ENCODE data around the gene RFWD3.
A peak's percentile ranks its signal among the peaks of the same experiment; 100 is the strongest.

RFWD3 gene

DNA sequence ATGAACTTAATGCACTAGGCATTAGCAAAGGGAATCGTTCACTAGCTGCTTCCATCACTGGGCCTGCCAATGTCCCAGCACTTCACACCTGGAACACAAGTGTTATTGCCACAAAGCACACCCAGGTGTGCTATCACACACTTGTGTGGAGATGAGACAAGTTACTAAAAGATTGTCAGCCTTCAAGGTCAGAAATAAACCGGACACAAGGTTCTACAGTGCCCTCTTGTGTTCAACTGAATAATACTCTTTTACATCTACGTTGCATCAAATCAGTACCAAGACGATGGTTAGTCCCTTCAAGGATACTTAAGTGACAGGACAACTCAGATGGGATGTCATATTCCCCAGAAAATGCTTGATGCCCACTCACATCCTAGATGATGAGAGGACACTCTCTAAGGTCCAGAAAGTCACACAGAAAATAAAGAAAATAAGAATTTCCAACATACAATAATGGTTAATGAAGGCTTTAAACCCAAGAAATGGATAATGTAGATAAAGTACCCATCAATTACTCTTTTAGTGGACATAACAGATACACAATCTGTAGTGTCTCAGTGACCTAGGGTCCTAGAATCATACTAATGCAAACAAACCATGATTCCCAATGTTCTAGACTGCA is 43.4 kb downstream of the RFWD3 start:
- FAIRE-seq (no peak), DNase-seq (ENCODE audit: low spot score) (peak; percentile 39)

DNA sequence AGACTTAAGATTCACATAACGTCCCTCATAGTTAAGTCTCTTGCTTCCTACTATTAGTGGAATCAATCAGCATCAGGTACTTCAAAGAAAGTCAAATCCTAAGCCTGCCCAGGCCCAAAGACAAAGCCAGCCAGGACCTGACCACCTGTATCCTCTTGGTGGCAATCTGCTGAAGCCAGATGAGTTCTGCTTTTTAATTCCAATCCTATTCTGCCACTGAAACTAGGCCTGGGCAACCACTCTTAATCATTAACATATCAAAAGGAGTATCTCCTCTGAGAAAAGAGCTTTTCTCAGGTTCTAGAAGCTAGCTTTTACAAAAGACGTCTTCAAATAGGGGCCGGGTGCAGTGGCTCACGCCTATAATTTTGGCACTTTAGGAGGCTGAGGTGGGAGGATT is 44.7 kb downstream of the RFWD3 start:
- DNase-seq (ENCODE audit: low spot score) (no peak), FAIRE-seq (no peak)

DNA sequence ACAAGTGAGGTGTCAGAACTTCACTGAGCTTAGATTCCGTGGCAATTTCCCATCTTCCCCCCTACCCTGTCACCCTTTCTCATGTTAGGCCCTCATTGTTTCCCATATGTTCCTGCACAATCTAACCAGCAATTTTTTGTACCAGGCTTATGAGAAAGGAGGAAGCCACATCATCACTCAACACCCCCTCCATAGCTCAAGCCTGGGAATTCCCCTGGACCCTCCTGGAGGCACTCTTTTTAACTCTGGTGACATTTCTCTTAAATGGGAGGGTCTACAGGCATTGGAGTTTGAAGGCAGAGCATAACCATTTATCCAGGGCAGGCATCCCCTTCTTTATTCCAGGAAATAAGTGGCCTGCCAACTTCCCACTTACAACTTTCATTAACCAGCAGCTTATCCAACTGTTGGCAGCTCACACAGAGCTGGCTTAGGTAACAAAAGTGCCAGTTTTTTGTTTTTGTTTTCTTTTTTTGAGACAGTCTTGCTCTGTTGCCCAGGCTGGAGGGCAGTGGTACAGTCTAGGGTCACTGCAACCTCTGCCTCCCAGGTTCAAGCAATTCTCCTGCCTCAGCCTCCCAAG is 49.4 kb downstream of the RFWD3 start:
- DNase-seq (ENCODE audit: low spot score) (no peak), FAIRE-seq (no peak)

DNA sequence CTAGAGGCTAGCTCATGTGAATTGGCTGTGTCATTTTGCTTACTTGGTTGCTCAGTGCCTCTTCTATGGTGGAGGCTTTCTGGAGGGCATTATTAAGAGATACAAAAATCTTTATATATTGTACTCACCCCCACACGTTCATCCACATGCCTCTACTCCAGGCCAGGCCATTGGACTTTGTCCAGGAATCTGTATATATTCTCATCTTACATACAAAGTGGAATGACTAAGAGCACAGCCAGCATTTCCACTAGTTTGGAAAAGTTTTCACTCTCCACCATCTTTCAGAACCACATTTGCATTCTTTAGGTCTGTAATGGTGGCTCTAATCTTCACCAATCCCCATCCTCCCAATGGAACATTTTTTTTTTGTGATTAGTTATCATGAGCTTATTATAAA is 55.0 kb downstream of the RFWD3 start:
- no peak for FAIRE-seq
- DNase-seq (ENCODE audit: low spot score), result no peak

DNA sequence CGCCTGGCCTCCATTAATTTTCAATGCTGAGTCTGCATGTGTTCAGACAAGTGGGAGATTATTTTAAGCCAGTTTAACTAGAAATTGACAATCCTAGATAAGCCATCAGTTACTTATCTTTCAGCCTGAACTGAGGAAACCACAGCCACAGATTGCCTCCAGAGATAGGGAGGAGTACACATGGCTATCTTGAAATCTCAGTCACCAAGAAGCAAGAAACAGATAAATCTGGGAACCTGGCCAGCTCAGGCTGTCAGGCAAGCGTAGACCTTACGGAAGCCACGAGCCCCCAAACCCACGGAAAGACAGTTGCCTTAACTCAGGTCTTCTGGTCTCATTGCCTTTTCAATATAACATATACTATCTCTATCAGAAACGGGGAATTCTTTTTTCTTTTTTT is 57.7 kb downstream of the RFWD3 start:
- no peak for DNase-seq (ENCODE audit: low spot score)

DNA sequence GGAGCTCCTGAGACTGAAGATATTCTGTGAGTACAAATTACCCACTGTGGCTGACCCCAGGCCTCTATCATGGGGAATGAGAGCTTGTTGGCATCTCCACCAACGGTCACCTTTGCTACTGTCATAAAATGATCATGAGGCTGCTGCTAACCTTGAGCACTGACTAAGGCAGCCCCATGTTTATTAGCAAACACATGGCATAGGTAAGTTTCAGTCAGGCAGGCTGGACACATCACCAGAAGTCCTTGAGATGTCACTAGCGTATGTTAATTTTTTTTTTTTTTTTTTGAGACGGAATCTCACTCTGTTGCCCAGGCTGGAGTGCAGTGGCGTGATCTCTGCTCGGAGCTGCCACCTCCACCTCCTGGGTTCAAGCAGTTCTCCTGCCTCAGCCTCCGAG is 58.3 kb downstream of the RFWD3 start:
- FAIRE-seq (no peak), DNase-seq (ENCODE audit: low spot score) (no peak)

More for the DNA sequence above, 57.7 kb downstream of the RFWD3 start:
- no peak for FAIRE-seq

DNA sequence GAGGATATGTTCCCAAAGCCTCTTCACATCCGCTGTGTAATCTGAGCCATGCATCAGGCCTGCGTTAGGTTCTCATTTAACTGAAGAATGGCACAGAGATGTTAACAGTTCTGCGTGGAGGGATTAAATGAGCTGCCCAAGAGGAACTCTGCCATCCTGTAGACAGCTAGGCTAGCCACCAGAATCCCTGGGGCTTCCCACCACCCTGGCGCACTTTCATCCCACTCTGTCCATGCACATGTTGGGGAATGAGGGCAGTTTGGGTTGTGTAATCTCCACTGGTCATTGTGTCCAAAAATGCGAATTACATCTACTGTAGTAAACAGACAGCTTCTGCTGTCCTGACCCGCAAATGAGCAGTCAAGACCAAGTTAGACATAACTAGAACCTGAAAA is 58.7 kb downstream of the RFWD3 start:
- FAIRE-seq (no peak), DNase-seq (ENCODE audit: low spot score) (no peak)

DNA sequence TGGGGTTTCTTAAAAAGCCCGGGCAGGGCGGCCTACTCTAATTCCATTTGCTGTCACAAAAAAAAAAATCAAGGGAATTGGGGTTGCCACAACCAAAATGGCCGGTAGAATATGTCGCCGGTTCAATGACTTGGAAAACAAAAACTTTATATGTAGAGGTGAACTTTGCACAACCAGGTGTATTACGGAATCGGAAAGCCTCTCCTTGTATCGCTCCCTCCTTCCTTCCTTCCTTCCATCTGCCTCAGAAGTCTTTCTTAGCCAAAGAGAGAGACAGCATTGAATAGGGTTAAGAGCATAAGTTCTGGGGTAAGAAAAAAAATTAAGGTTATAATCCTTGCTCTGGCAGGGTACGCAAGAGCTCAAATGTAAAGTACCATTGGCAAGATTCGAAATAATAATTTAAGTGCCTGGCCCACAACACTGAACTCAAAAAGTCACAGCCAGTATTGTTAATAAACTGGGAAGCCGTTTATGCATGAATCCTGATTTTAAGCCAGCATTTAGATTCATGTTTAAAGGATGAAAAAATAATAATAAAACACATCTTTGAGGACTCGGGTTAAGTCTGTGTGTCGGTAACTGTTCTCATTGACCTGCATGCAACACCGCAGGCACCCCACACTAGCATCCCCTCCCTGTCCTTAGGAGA is 59.2 kb downstream of the RFWD3 start:
- DNase-seq (ENCODE audit: low spot score), result no peak

DNA sequence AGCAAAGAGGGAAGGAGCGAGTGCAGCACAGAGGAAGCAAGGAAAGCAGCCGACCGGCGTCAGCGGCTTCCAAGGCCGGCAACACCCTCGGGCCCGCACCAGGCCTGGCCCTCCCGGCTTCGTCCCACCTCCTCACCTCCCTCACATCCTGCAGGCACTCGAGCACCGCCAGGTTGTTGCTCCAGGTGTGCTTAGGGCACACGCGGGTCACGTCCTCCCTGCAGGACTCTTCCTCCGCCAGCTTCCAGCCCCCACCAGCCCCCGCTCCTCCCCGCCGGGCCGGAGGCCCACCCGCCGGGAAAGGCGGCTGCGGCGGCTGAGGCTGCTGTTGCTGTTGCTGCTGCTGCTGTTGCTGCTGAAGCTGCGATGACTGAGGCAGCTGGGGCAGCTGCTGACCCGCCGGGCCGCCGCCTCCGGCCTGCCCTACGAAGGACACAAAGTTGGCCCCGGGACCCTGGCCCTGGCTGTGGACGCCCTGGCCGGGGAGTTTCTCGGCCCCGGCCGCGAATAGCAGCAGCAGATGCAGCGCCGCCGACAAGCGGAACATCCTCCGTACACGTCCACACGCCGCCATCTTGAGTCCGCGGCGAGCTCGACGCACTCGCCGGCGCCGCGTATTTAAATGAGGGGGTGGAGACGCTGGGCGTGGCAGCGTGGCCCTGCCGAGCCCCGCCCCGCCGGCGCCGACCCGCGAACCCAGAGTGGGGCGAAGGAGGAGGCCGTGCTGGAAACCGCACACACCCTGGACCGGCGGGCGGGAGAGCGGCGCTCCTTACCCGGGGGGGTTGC is 60.0 kb downstream of the RFWD3 start, which contains the start of gene GLG1:
Gene GLG1 (minus strand): TSS at position 594 of the 789 bp plus-strand sequence. CDS start 20 bp downstream, at position 574.
- DNase-seq (ENCODE audit: low spot score) (peak; percentile 95), FAIRE-seq (peak; percentile 5)

More for the DNA sequence above, 59.2 kb downstream of the RFWD3 start:
- no peak for FAIRE-seq

DNA sequence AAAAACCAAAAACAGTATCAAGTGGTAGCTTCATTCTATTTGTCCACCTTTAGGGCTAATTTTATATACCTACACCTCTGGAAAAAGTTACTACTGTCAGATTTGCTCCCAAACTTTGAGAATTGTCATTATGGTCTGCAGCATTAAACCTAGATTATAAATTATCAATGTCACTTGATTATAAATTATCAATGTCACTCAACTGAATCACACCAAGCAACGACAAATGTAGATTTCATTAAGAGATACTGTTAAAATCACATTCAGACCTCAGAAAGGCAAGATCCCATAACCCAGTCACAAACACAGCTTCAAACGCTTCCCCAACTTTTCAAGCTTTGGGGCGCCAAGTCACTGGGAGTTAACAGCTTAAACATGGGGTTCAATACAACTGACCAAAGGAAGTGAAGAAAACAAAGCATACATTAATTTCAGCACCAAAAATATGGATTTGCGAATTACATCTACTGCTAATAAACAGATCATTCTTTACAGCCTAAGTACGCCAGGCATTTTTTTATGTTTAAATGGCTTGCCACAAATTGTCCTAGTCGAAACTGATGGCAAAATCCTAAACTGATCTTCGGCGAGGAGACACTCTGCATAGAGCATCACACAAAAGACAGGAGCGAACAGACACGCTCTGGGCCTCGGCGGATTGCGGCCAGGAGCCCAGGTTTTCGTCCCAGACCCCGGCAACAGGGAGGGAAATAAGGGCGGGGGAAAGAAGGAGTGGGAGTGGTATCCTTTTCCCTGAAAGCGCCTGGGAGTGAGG is 60.7 kb downstream of the RFWD3 start:
- no peak for FAIRE-seq
- no peak for DNase-seq (ENCODE audit: low spot score)

DNA sequence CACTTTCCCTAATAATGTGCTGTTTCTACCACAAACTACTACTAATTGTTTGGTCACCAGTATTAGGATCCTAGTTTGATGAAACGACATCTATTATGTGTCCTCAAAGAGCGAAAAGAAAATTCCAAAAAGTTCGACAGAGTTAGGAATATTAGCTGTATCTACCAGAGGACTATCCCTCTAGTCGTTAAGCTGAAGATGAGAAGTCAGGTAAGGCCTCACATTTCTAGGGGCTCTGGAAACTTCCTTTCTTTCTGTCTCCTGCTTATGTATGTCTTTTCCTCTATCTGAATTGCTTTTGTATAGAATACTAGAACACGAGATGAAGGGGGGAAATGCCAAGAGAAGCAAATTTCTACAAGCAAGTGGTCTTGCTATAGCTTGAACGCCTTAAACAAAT is 61.3 kb downstream of the RFWD3 start:
- FAIRE-seq (no peak), DNase-seq (ENCODE audit: low spot score) (no peak)

DNA sequence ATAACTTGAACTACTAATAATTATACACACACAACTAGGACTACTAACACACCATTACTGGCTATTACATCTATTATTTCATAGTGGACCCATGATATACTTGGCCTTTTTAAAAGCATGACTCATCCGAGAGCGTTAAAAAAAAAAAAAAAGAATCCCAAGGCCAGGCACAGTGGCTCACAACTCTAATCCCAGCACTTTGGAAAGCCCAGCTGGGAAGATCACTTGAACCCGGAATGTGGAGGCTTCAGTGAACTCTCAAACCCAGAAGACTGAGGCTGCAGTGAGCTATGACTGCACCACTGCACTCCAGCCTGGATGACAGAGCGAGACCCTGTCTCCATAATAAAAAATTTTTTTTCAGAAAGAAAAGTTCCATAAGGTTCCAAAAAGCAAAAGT is 62.8 kb downstream of the RFWD3 start:
- DNase-seq (ENCODE audit: low spot score) (no peak), FAIRE-seq (no peak)

DNA sequence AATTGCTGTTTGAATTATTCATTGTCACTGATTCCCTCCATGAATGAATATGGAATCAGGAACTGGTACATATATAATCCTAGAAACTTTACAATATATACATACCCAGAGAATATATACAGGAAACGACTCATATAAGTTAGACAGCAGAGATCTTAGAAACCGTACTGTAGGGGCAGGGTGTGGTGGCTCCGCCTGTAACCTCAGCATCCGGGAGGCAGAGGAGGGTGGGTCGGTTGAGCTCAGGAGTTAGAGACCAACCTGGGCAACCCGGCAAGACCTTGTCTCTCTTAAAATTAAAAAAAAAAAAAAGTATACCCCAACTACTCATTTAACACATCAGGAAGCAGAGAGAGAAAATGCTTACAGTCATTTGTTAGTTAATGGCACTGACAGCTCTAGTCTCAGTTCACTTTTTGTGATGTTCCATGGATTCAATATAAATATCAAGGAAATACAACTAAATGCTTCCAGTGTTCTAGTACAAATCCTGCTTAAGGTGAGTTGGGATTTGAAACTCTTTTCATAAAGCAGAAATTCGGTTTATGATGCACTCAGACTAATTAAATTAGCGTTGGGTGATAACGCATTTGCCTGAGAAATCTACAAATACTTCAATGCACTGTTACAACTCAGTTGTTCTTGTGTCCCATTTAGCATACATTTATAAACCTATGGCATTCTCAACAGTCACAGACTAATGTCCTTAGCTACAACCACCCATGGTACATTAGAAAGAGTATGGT is 65.4 kb downstream of the RFWD3 start:
- FAIRE-seq (no peak), DNase-seq (ENCODE audit: low spot score) (no peak)

DNA sequence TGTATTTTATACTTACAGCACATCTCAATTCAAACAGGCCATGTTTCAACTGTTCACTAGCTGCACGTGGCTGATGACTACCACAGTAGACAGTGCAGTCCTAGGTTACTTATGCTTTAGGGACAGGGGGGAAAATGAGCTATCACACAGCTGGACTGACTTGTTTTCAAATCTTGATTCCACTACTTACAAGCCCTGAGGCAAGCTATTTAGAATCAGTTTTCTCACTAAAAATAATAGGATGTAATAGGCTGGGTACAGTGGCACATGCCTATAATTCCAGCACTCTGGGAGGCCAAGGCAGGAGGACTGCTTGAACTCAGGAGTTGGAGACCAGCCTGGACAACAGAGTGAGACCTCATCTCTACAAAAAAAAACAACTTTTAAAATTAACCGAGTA is 70.1 kb downstream of the RFWD3 start:
- FAIRE-seq, result no peak
- DNase-seq (ENCODE audit: low spot score), result no peak

DNA sequence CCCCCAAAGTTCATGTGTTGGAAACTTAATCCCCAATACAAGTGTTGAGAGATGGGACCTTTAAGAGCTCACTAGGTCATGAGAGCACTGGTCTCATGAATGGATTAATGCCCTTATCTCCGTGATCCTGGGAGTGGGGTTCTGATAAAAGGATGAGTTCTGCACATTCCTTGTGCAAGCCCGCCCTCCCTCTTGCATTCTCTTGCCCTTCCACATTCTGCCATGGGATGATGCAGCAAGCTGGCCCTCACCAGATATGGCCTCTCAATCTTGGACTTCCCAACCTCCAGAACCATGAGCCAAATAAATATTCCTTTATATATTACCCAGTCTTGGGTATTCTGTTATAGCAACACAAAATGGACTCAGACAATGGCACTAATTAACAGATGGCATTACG is 73.8 kb downstream of the RFWD3 start:
- no peak for DNase-seq (ENCODE audit: low spot score)

DNA sequence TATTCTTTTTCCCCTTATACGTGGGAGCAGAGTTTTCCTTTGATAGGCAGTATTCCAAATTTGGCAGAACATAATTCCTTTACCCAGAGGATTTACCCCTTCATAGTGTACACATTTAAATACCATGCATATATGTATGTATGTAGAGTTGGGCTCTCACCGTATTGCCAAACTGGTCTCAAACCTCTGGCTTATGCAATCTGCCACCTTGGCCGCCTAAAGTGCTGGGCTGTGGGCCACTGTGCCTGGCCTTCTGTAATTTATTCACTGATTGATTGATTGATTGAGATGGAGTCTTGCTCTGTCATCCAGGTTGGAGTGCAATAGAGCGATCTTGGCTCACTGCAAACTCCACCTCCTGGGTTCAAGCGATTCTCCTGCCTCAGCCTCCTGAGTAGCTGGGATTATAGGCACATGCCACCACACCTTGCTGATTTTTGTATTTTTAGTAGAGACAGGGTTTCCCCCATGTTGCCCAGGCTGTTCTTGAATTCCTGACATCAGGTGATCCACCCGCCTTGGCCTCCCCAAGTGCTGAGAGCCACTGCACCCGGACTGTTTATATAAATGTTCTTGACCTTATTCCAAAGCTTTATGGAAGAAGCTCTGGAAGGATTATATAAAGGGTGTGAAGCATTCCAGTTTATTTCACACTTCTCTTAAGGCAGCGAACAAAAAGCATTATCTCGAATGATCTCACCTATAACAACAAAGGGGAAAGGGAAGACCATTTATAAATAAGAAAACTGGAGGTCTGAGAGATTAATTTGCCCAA is 74.6 kb downstream of the RFWD3 start:
- FAIRE-seq, result no peak
- DNase-seq (ENCODE audit: low spot score), result no peak

More for the DNA sequence above, 73.8 kb downstream of the RFWD3 start:
- FAIRE-seq, result no peak

DNA sequence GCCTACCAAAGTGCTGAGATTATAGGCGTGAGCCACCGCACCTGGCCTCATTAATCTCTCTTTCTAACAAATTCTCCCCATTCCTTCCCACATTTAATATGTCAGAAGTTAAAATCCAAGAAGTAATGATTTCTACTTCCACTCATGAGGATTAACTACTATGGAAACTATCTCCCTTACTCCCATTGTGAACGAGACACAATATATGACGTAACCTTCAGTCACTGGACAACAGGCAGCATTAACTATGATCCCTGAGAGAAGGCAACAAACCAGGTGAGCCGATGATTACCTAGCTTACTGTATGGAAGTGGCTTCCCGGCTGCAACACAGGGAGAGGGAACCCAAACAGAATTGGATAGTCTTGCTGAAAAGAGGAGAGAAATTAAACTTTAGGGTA is 79.7 kb downstream of the RFWD3 start:
- no peak for FAIRE-seq
- no peak for DNase-seq (ENCODE audit: low spot score)

DNA sequence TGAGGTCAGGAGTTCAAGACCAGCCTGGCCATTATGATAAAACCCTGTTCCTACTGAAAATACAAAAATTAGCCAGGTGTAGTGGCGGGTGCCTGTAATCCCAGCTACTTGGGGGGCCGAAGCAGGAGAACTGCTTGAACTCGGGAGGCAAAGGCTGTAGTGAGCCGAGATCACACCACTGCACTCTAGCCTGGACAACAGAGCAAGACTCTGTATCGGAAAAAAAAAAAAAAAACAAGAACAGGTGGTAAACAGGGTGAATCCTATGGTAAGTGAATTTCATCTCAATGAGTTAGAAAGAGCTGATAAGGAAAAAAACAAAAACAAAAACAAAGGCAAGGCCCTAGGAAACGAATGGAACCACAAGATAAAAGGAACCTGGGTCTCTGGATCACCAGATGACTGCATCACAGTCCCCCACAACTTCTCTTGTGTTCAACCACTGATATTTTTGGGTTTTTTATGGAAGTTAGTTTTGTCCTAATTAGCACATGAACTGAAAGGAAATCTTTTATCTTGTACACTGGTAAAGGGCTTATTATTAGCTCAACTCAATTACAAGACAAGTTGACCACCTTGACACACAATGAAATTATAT is 80.7 kb downstream of the RFWD3 start:
- FAIRE-seq (no peak), DNase-seq (ENCODE audit: low spot score) (no peak)

DNA sequence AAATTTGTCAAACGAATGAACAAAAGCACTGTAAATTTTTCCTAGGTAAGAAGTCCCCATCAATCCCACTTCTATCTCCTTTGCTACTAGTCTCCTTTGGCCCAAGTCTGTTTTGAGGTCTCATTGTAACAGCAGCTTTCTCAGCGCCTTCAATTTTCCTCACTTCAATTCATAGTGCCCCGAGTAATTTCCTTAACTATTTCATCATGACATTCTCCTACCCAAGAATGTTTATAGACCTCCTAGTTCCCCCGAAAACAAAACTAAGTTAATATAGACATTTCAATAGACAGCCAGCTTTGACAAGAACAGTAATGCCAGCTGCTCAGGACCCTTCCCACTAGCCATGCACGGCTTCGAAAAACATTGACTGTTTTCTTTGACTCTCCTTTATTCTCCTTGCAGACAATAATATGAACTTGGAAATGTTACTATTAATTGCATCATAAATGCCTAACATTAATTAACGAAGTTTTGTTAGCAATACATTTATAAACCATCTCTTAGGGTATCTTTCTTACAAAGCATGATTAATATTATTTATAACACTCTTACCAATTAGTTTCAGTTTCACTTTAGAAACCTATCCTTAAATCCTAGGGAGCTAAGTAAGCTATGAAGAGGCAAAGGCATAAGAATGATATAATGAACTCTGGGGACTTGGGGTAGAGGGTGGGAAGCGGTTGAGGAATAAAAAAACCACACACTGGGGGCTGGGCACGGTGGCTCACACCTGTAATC is 82.6 kb downstream of the RFWD3 start:
- DNase-seq (ENCODE audit: low spot score) (no peak), FAIRE-seq (no peak)
